Progenitor cell of endocrine pancreas (in vitro differentiated cells): Measurements from ENCODE around the gene EP400. TPM values are rescaled to one million over a fixed set of nuclear protein-coding genes. Genes with fewer than 3 reads are reported as not detected.
"Not testable (repeated sequence)": the region's sequence is repeated elsewhere in the genome, so short reads cannot be mapped to it uniquely, and the experiment has no call there.

Experiments
- DNase-seq: peaks from one replicate; pipeline ENCODE4 v3.0.0; 2021; ENCODE audit warnings: low spot score; ENCODE audit not compliant: unreplicated experiment
- H3K27ac Mint-ChIP-seq: 2 replicates; pipeline ENCODE4 v1.8.0; 2021; ENCODE audit warnings: mild to moderate bottlenecking, moderate library complexity, mixed read lengths
- H3K27me3 Mint-ChIP-seq: 2 replicates; pipeline ENCODE4 v1.8.0; 2021; ENCODE audit warnings: mixed read lengths
- H3K36me3 Mint-ChIP-seq: 2 replicates; pipeline ENCODE4 v1.8.0; 2022; ENCODE audit warnings: mixed read lengths; ENCODE audit not compliant: insufficient read depth
- H3K4me1 Mint-ChIP-seq: 2 replicates; pipeline ENCODE4 v1.8.0; 2021; ENCODE audit warnings: low read depth, mixed read lengths
- H3K4me3 Mint-ChIP-seq: 2 replicates; pipeline ENCODE4 v1.8.0; 2021; ENCODE audit warnings: low read depth, mild to moderate bottlenecking, moderate library complexity, mixed read lengths
- H3K9me3 Mint-ChIP-seq: 2 replicates; pipeline ENCODE4 v1.8.0; 2021; ENCODE audit warnings: low read depth, mixed read lengths
- CTCF ChIP-seq: fragments of 200-600 bp; sonication (generic); IDR thresholded peaks from one replicate; pipeline ENCODE4 v1.5.0; 2021; ENCODE audit warnings: antibody characterized with exemption, mild to moderate bottlenecking; ENCODE audit not compliant: unreplicated experiment
- total RNA-seq: library from RNA; stranded (reverse); gene quantifications from 2 replicates; pipeline ENCODE4 v1.2.1, GENCODE V29; 2021

EP400 gene
- total RNA-seq, 1 donor from 2014 or later: 66.6 TPM

- DNase-seq: no peak
- H3K4me1 Mint-ChIP-seq: no peaks in the 10 kb centered on the region
- no peaks in the 10 kb centered on the region for H3K27me3 Mint-ChIP-seq
- no peaks in the 10 kb centered on the region for H3K9me3 Mint-ChIP-seq
- H3K4me3 Mint-ChIP-seq: no peak overlapping the region
- TF ChIP-seq CTCF: no peak
- no peak overlapping the region for H3K27ac Mint-ChIP-seq
- peaks cover 5% of the 10 kb centered on the region for H3K36me3 Mint-ChIP-seq
Observed at GRCh38 chr12:132102297-132102696, 152.6 kb downstream of the EP400 start.

GRCh38 chr12:132103072-132103471, 153.3 kb downstream of the EP400 start:
- H3K9me3 Mint-ChIP-seq, H3K27ac Mint-ChIP-seq, H3K27me3 Mint-ChIP-seq, H3K4me1 Mint-ChIP-seq, DNase-seq, H3K4me3 Mint-ChIP-seq, H3K36me3 Mint-ChIP-seq: not testable (repeated sequence)

GRCh38 chr12:132103542-132104308, 154.0 kb downstream of the EP400 start:
- peaks cover 5% of the 10 kb centered on the region for H3K36me3 Mint-ChIP-seq
- no peak overlapping the region for H3K4me3 Mint-ChIP-seq
- no peak for TF ChIP-seq CTCF
- H3K27ac Mint-ChIP-seq: no peak overlapping the region
- H3K27me3 Mint-ChIP-seq: no peaks in the 10 kb centered on the region
- peaks cover 3% of the 10 kb centered on the region for H3K4me1 Mint-ChIP-seq
- no peak for DNase-seq
- no peaks in the 10 kb centered on the region for H3K9me3 Mint-ChIP-seq

- Mint-ChIP-seq H3K9me3 (no peaks in the 10 kb centered on the region), H3K36me3 (peaks cover 10% of the 10 kb centered on the region), H3K27me3 (no peaks in the 10 kb centered on the region), H3K27ac (no peak overlapping the region), H3K4me1 (peaks cover 4% of the 10 kb centered on the region), H3K4me3 (no peak overlapping the region)
- no peak for DNase-seq
- no peak for TF ChIP-seq CTCF
Observed at GRCh38 chr12:132105467-132105866, 155.7 kb downstream of the EP400 start.

- no peak for TF ChIP-seq CTCF
- no peak overlapping the region for H3K4me3 Mint-ChIP-seq
- peaks cover 4% of the 10 kb centered on the region for H3K4me1 Mint-ChIP-seq
- H3K27ac Mint-ChIP-seq: no peak overlapping the region
- H3K27me3 Mint-ChIP-seq: no peaks in the 10 kb centered on the region
- no peaks in the 10 kb centered on the region for H3K9me3 Mint-ChIP-seq
- H3K36me3 Mint-ChIP-seq: peaks cover 14% of the 10 kb centered on the region
- DNase-seq: no peak
Observed at GRCh38 chr12:132106921-132107320, 157.2 kb downstream of the EP400 start.

GRCh38 chr12:132108211-132108832, 158.6 kb downstream of the EP400 start:
- H3K4me3 Mint-ChIP-seq: no peak overlapping the region
- no peak overlapping the region for H3K27ac Mint-ChIP-seq
- DNase-seq: no peak
- no peak for TF ChIP-seq CTCF
- peaks cover 4% of the 10 kb centered on the region for H3K4me1 Mint-ChIP-seq
- H3K9me3 Mint-ChIP-seq: no peaks in the 10 kb centered on the region
- no peaks in the 10 kb centered on the region for H3K27me3 Mint-ChIP-seq
- peaks cover 14% of the 10 kb centered on the region for H3K36me3 Mint-ChIP-seq
